Lower lobe of right lung (tissue), 2 donors: ENCODE data around the gene EIF3I. TPM values are rescaled to one million over a fixed set of nuclear protein-coding genes. Genes with fewer than 3 reads are reported as not detected.

Experiments
- ATAC-seq, 2 donors: fragments of 200-7000 bp; cut with Tn5 transposase; one replicate each; pipeline ENCODE4 v1.9.1; 2020 to 2022; ENCODE audit warnings: mild to moderate bottlenecking in 2 of 2, moderate library complexity in 2 of 2
- DNase-seq: peaks from one replicate; pipeline ENCODE4 v3.0.0-alpha.2; 2020
- H3K27ac ChIP-seq: fragments of 200-600 bp; one replicate; pipeline ENCODE4 v1.8.0; 2022
- H3K27me3 ChIP-seq: fragments of 200-600 bp; one replicate; pipeline ENCODE4 v1.8.0; 2022; ENCODE audit warnings: low read depth
- H3K36me3 ChIP-seq: fragments of 200-600 bp; one replicate; pipeline ENCODE4 v1.8.0; 2022; ENCODE audit warnings: mild to moderate bottlenecking
- H3K4me1 ChIP-seq: fragments of 200-600 bp; one replicate; pipeline ENCODE4 v1.8.0; 2022
- H3K4me3 ChIP-seq: fragments of 200-600 bp; one replicate; pipeline ENCODE4 v1.8.0; 2022; ENCODE audit warnings: mild to moderate bottlenecking
- H3K9me3 ChIP-seq: fragments of 200-600 bp; one replicate; pipeline ENCODE4 v1.8.0; 2022
- CTCF ChIP-seq: fragments of 200-600 bp; IDR thresholded peaks from one replicate; pipeline ENCODE4 v1.8.0; 2022; ENCODE audit warnings: antibody characterized with exemption, mild to moderate bottlenecking
- intact Hi-C: fragments of 100-400 bp; cut with DNase I; formaldehyde crosslinking; loops from one replicate; pipeline ENCODE4 v1.11.0; 2022
- total RNA-seq: library from RNA; stranded (reverse); fragmentation: NEBNext Ultra II Directional; extraction: Animal tissue kit (Norgen Biotek cat#: 25700); gene quantifications from one replicate; pipeline ENCODE4 v1.2.1, GENCODE V29; 2021
- donor health status: DM: no; HTN: yes; CAD: no; lungs with severe emphysema.

The EIF3I gene
- total RNA-seq, 1 donor from 2014 or later: 99.4 TPM

GRCh38 chr1:32195531-32195930 lies 26.7 kb upstream of the EIF3I start:
- DNase-seq (no peak), ATAC-seq (no peak)
- Histone ChIP-seq H3K4me1 (peaks cover 14% of the 10 kb centered on the region), H3K9me3 (no peaks in the 10 kb centered on the region), H3K36me3 (peaks cover 78% of the 10 kb centered on the region), H3K4me3 (no peak overlapping the region), H3K27me3 (no peaks in the 10 kb centered on the region), H3K27ac (no peak overlapping the region)
- no peak for TF ChIP-seq CTCF
- intact Hi-C loops: no loop called here

- TF ChIP-seq CTCF: no peak
- intact Hi-C loops: no loop called here
- Histone ChIP-seq H3K27ac (peak overlapping the region; percentile 13), H3K4me3 (no peak overlapping the region), H3K36me3 (peaks cover 72% of the 10 kb centered on the region), H3K9me3 (no peaks in the 10 kb centered on the region), H3K27me3 (no peaks in the 10 kb centered on the region), H3K4me1 (peaks cover 16% of the 10 kb centered on the region)
- DNase-seq (no peak), ATAC-seq (no peak)
Measured at GRCh38 chr1:32195972-32196823, 26.0 kb upstream of the EIF3I start.

GRCh38 chr1:32197074-32197473 lies 25.1 kb upstream of the EIF3I start:
- H3K9me3 ChIP-seq: no peaks in the 10 kb centered on the region
- H3K27ac ChIP-seq: peak overlapping the region; percentile 13
- no peak overlapping the region for H3K4me3 ChIP-seq
- H3K27me3 ChIP-seq: no peaks in the 10 kb centered on the region
- no peak for TF ChIP-seq CTCF
- peaks cover 63% of the 10 kb centered on the region for H3K36me3 ChIP-seq
- DNase-seq (no peak), ATAC-seq (peak; percentile 65)
- intact Hi-C loops: no loop called here
- peaks cover 25% of the 10 kb centered on the region for H3K4me1 ChIP-seq

- Histone ChIP-seq H3K4me3 (no peak overlapping the region), H3K36me3 (peaks cover 55% of the 10 kb centered on the region), H3K9me3 (no peaks in the 10 kb centered on the region), H3K4me1 (peaks cover 26% of the 10 kb centered on the region), H3K27me3 (no peaks in the 10 kb centered on the region), H3K27ac (no peak overlapping the region)
- DNase-seq (no peak), ATAC-seq (no peak)
- no peak for TF ChIP-seq CTCF
- intact Hi-C loops: no loop called here
Measured at GRCh38 chr1:32197837-32198236, 24.4 kb upstream of the EIF3I start.

GRCh38 chr1:32198237-32199042 lies 23.8 kb upstream of the EIF3I start:
- intact Hi-C loops: no loop called here
- TF ChIP-seq CTCF: no peak
- ATAC-seq (no peak), DNase-seq (no peak)
- Histone ChIP-seq H3K4me1 (peaks cover 26% of the 10 kb centered on the region), H3K4me3 (no peak overlapping the region), H3K27me3 (no peaks in the 10 kb centered on the region), H3K36me3 (peaks cover 49% of the 10 kb centered on the region), H3K9me3 (no peaks in the 10 kb centered on the region), H3K27ac (no peak overlapping the region)
